A549 (cell line): Measurements from ENCODE around the gene ALCAM. TPM values are rescaled to one million over a fixed set of nuclear protein-coding genes. Genes with fewer than 3 reads are reported as not detected.

Source experiments
- ATAC-seq, 2 experiments: fragments of 200-7000 bp in 1 of 2; fragments of >200 bp in 1 of 2; cut with Nextera tagmentation in 1 of 2; cut with Tn5 transposase in 1 of 2; 3 replicates each; pipeline versions ENCODE4 v1.8.0 to v1.9.1; 2018 to 2020; ENCODE audit warnings: mild to moderate bottlenecking in 1 of 2, moderate library complexity in 1 of 2
- CTCF ChIA-PET: fragments of 300-600 bp; sonication (Branson Sonifier 250); formaldehyde crosslinking; extraction: SDS; loops from one replicate; lab custom pipeline; 2021; ENCODE audit warnings: antibody characterized with exemption, inconsistent platforms; lab: Yijun Ruan, JAX
- POLR2A ChIA-PET: fragments of 350-600 bp; formaldehyde crosslinking; extraction: SDS; loops from one replicate; lab custom pipeline; 2021; ENCODE audit warnings: antibody characterized with exemption, inconsistent platforms; lab: Yijun Ruan, JAX
- DNase-seq, 2 experiments: peaks; one replicate each; pipeline versions ENCODE4 v3.0.0 to v3.0.0-alpha.2; 2011 to 2016; ENCODE audit warnings: low read depth in 1 of 2, low spot score in 1 of 2
- FAIRE-seq: peaks from 2 replicates; lab custom pipeline; 2011; peaks lifted over from hg19 to GRCh38; lab: Jason Lieb, UNC
- H3K27ac ChIP-seq, 2 experiments: fragments of >200 bp; sonication (Bioruptor Twin); formaldehyde crosslinking; 3 replicates each; pipeline ENCODE4 v1.5.1; 2016 to 2017
- H3K4me1 ChIP-seq: fragments of >200 bp; sonication (Bioruptor Twin); formaldehyde crosslinking; 3 replicates; pipeline ENCODE4 v1.6.1; 2016
- H3K4me2 ChIP-seq: fragments of >200 bp; sonication (Bioruptor Twin); formaldehyde crosslinking; 3 replicates; pipeline ENCODE4 v1.6.1; 2016
- H3K4me3 ChIP-seq: fragments of >200 bp; sonication (Bioruptor Twin); formaldehyde crosslinking; 3 replicates; pipeline ENCODE4 v1.5.1; 2016
- H3K9me3 ChIP-seq: fragments of >200 bp; sonication (Bioruptor Twin); formaldehyde crosslinking; 3 replicates; pipeline ENCODE4 v1.6.1; 2016
- CHD4 ChIP-seq: fragments of 200-600 bp; sonication (generic); IDR thresholded peaks from 2 replicates; pipeline ENCODE4 v1.6.1; 2016; ENCODE audit warnings: antibody characterized with exemption, mild to moderate bottlenecking, borderline replicate concordance
- EHF ChIP-seq: fragments of 250-450 bp; sonication (Bioruptor Pico); IDR thresholded peaks from 2 replicates; pipeline ENCODE4 v1.5.0; 2020; ENCODE audit warnings: mild to moderate bottlenecking
- FOSB ChIP-seq: fragments of 250-450 bp; sonication (Bioruptor Pico); IDR thresholded peaks from 2 replicates; pipeline ENCODE4 v1.5.0; 2020; ENCODE audit warnings: mild to moderate bottlenecking, moderate library complexity
- GATA3 ChIP-seq: IDR thresholded peaks from 2 replicates; pipeline ENCODE4 v1.6.1; 2012; ENCODE audit warnings: borderline replicate concordance
- KDM5A ChIP-seq: fragments of 200-600 bp; sonication (generic); IDR thresholded peaks from 2 replicates; pipeline ENCODE4 v1.6.1; 2016; ENCODE audit warnings: antibody characterized with exemption, mild to moderate bottlenecking
- MAFK ChIP-seq: fragments of 450-650 bp; IDR thresholded peaks from 2 replicates; pipeline ENCODE4 v1.6.1; 2014; ENCODE audit not compliant: partially characterized antibody
- MAX ChIP-seq: IDR thresholded peaks from 2 replicates; pipeline ENCODE4 v1.6.1; 2012
- MAZ ChIP-seq: fragments of 150-350 bp; IDR thresholded peaks from 2 replicates; pipeline ENCODE4 v1.6.1; 2014; ENCODE audit warnings: antibody characterized with exemption, low read depth, low read length, borderline replicate concordance
- NFE2L2 ChIP-seq: fragments of 150-350 bp; conservative IDR thresholded peaks from 2 replicates; pipeline ENCODE4 v1.6.1; 2014; ENCODE audit warnings: low read length
- NR3C1 ChIP-seq: fragments of >200 bp; sonication (Bioruptor Twin); formaldehyde crosslinking; IDR thresholded peaks from 3 replicates; pipeline ENCODE4 v1.6.1; 2017
- PHF8 ChIP-seq: fragments of 200-600 bp; sonication (generic); IDR thresholded peaks from 2 replicates; pipeline ENCODE4 v1.6.1; 2016; ENCODE audit warnings: low read depth, mild to moderate bottlenecking, antibody characterized with exemption, moderate library complexity, borderline replicate concordance
- RAD21 ChIP-seq, 2 experiments: fragments of >200 bp in 1 of 2; sonication (Bioruptor Twin) in 1 of 2; formaldehyde crosslinking in 1 of 2; IDR thresholded peaks in 1 of 2; conservative IDR thresholded peaks in 1 of 2; 2 replicates in 1 of 2; 3 replicates in 1 of 2; pipeline ENCODE4 v1.6.1; 2012 to 2018; ENCODE audit warnings: inconsistent platforms in 1 of 2
- RARB ChIP-seq: fragments of 250-450 bp; sonication (Bioruptor Pico); IDR thresholded peaks from 2 replicates; pipeline ENCODE4 v1.8.0; 2021; ENCODE audit warnings: mild to moderate bottlenecking, moderate library complexity
- SMC3 ChIP-seq: fragments of >200 bp; sonication (Bioruptor Twin); formaldehyde crosslinking; IDR thresholded peaks from 3 replicates; pipeline ENCODE4 v1.6.1; 2018; ENCODE audit warnings: inconsistent platforms
- TP53 ChIP-seq: fragments of 250-450 bp; sonication (Bioruptor Pico); IDR thresholded peaks from 2 replicates; pipeline ENCODE4 v1.5.0; 2021; ENCODE audit warnings: mild to moderate bottlenecking, moderate library complexity
- USF2 ChIP-seq: fragments of 450-650 bp; IDR thresholded peaks from 2 replicates; pipeline ENCODE4 v1.6.1; 2014; ENCODE audit warnings: antibody characterized with exemption
- WGBS: methylation state at CpG from one replicate; pipeline ENCODE4 v1.1.6; 2017; ENCODE audit errors: missing lambda C conversion rate; 5-methylcytosine and 5-hydroxymethylcytosine counted together
- polyA plus RNA-seq, 4 experiments: library from polyadenylated mRNA; depleted of rRNA in 3 of 4; stranded (reverse); fragments of >200 nt; fragmentation: RNase III in 1 of 4; extraction: RNeasy Plus Mini Kit Qiagen cat#74134 plus additional on column Dnase treatment in 1 of 4; gene quantifications; 2 replicates in 3 of 4; 3 replicates in 1 of 4; pipeline ENCODE4 v1.2.3, GENCODE V29; 2011 to 2017
- TF ChIP-seq, protein P1 (sequence below): fragments of 200-600 bp; sonication (generic); IDR thresholded peaks from 2 replicates; pipeline ENCODE4 v1.6.1; 2016; ENCODE audit warnings: antibody characterized with exemption, mild to moderate bottlenecking, moderate library complexity

ALCAM gene
- polyA plus RNA-seq, 2 of the 4 experiments (the other 2 are of a cell fraction) = 57.1 to 145 TPM

DNA sequence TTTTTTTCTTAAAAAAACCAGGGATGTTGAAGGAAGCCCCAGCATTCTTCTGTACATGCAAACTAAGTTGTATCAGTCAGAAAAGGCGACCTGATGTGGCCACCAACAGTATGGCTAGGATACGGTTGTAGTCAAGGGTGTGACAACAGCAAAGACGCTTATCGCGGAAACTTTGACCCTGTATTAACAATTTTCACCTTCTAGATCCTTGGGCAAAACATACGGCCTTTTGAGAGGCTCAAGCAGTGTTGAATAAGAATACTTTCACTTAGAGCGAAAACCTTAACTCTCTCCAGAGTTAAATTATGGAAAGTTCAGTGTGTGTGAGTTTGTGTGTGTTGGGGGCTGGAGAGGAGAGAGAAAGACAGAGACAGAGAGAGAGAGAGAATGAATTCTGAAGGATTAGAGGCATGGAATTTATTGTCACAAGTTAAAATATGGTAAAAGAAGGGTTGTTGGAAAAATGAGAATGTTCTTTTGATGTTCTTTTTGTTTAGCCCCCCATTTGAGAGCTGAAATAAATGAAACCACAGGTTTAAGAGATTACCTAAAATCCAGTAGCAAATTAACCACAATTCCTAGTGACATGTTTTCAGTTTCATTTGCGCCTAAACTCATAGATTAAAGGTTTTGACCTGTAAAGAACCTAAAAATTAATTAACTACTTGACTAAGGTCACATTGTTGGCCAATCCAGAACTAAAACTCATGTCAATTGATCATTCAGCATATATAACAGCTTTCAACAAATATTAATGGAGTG lies 9.2 kb downstream of the ALCAM start (continued):
- TF ChIP-seq SMC3 (no peak), TP53 (no peak)

GRCh38 chr3:105377716-105378115 lies 11.0 kb downstream of the ALCAM start:
- ATAC-seq (no peak), DNase-seq (no peak), FAIRE-seq (no peak)
- WGBS = 17% methylated on average over 2 of the region's 2 CpGs
- Histone ChIP-seq H3K9me3 (no peaks in the 10 kb centered on the region), H3K27ac (no peak overlapping the region), H3K4me3 (no peak overlapping the region), H3K4me2 (peak overlapping the region; percentile 31; the same call in 2 of the 3 replicates), H3K4me1 (peaks cover 21% of the 10 kb centered on the region; the same call in 2 of the 3 replicates)
- no peak for TF ChIP-seq CHD4
- no peak for TF ChIP-seq GATA3
- ChIA-PET POLR2A (no interaction called here), CTCF (interaction anchor here (4.2 kb wide), 1 partner anchor 9 kb away, joined by 27 read pairs; the partner anchor contains the start of gene ALCAM)

GRCh38 chr3:105385179-105385578 lies 18.5 kb downstream of the ALCAM start:
- Histone ChIP-seq H3K4me3 (no peak overlapping the region), H3K9me3 (peaks cover 7% of the 10 kb centered on the region), H3K27ac (peak overlapping the region; percentile 84 to 85), H3K4me1 (peaks cover 40% of the 10 kb centered on the region), H3K4me2 (peak overlapping the region; percentile 82)
- no peak for DNase-seq
- TF ChIP-seq USF2 (no peak), PHF8 (no peak), MAFK (no peak), KDM5A (no peak), NFE2L2 (no peak), SMC3 (no peak), FOSB (CRISPR knock-in tag) (no peak), MAZ (no peak), RAD21 (conservative IDR thresholded peaks at IDR 0.05 in 1 of 2, IDR thresholded peaks at IDR 0.05 in 1 of 2) (no peak), TP53 (no peak), EHF (no peak), NR3C1 (no peak), RARB (CRISPR knock-in tag) (no peak), MAX (no peak)
- TF ChIP-seq, protein P1, sequence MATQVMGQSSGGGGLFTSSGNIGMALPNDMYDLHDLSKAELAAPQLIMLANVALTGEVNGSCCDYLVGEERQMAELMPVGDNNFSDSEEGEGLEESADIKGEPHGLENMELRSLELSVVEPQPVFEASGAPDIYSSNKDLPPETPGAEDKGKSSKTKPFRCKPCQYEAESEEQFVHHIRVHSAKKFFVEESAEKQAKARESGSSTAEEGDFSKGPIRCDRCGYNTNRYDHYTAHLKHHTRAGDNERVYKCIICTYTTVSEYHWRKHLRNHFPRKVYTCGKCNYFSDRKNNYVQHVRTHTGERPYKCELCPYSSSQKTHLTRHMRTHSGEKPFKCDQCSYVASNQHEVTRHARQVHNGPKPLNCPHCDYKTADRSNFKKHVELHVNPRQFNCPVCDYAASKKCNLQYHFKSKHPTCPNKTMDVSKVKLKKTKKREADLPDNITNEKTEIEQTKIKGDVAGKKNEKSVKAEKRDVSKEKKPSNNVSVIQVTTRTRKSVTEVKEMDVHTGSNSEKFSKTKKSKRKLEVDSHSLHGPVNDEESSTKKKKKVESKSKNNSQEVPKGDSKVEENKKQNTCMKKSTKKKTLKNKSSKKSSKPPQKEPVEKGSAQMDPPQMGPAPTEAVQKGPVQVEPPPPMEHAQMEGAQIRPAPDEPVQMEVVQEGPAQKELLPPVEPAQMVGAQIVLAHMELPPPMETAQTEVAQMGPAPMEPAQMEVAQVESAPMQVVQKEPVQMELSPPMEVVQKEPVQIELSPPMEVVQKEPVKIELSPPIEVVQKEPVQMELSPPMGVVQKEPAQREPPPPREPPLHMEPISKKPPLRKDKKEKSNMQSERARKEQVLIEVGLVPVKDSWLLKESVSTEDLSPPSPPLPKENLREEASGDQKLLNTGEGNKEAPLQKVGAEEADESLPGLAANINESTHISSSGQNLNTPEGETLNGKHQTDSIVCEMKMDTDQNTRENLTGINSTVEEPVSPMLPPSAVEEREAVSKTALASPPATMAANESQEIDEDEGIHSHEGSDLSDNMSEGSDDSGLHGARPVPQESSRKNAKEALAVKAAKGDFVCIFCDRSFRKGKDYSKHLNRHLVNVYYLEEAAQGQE = no peak
- ChIA-PET CTCF (no interaction called here), POLR2A (no interaction called here)
- peak; percentile 67 for FAIRE-seq
- no peak for ATAC-seq
- 91% methylated on average over 2 of the region's 2 CpGs for WGBS
